HTERT RPE-1 (cell line): ENCODE data around the gene PARD3B.

Experiments used
- in situ Hi-C: fragments of 300-500 bp; cut with MboI; formaldehyde crosslinking; loops from 4 replicates; pipeline ENCODE4 v1.14.3; 2020; ENCODE audit warnings: low sequenced_read_pairs

Gene PARD3B

GRCh38 chr2:205568620-205569019, 1023.3 kb downstream of the PARD3B start:
- in situ Hi-C loops = no loop called here

DNA sequence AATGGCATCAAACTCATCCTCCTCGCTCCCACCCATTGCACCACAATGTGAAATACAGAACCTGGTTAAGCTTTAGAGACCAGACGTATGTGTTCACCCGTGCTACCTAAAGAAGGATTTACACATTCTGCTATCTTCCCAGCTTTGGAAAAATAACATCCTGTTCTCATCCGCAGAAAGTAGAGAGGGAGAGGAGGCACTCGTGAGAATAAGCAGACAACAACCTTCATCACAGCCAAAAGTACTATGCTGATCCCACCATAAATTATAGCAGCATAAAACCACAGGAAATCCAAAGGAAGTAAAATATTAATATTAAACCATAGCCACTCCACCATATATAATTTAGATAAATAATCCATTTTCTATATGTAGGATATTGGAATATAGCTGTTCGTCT, 1025.4 kb downstream of the PARD3B start:
- in situ Hi-C loops = no loop called here

GRCh38 chr2:205571360-205571959, 1026.2 kb downstream of the PARD3B start:
- in situ Hi-C loops = no loop called here

- in situ Hi-C loops = no loop called here
These were observed 1028.7 kb downstream of the PARD3B start for GRCh38 chr2:205574001-205574400.

- in situ Hi-C loops = no loop called here
These were observed 1034.1 kb downstream of the PARD3B start for GRCh38 chr2:205579335-205579734.

DNA sequence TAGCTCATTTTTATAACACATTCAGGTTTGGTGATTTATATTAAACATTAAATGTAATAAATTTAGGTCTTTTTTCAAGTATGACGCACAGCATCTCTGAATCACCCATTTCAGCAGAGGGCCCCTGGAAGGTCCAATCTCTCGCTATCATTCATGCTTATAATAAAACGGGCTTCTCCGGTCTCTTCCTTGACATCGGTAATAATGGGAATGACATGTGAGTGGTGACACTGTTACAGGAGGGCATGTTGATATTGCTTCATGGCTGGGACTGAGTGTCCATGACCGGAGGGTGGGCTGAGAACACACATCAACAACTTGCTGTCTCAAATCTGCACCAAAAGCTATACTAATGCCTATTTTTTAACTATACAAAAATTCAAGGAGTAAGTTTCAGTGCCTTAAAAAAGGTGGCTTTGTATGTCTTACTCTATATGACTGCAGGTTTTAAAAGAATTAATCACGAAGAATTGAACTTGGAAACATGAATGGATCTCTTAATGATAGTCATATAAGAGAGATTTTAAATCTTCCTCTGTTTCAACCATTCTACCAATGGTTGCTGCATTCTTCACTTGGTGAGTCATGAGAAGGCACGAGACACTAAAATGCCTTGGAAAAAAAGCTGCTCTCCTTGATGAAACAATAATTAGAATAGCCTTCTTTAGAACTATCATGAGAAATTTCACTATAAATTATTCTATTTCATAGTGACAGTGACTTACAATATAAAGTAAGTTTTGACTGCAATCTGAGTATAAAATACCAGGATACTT, 1035.1 kb downstream of the PARD3B start:
- in situ Hi-C loops = no loop called here

GRCh38 chr2:205582366-205582765, 1037.1 kb downstream of the PARD3B start:
- in situ Hi-C loops = no loop called here

- in situ Hi-C loops = no loop called here
These were observed 1040.4 kb downstream of the PARD3B start for GRCh38 chr2:205585449-205586383.

DNA sequence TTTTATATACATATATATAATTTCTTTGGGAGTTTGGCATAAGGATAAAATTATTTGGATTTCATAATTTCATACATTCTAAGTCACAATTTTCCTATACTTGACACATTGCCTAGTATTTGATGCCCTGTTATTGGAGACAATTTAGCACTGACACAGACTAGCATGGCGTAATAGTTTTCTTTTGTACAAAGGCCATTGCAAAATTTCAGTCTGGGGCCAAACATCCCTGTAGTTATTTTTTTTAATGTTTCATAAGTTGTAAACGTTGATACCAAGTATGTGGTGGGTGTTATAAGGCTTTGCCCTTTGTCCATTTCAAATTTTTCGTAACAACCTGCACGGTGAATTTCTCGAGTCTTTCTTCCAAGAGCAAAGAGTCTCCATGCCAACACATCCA, 1041.4 kb downstream of the PARD3B start:
- in situ Hi-C loops = no loop called here

DNA sequence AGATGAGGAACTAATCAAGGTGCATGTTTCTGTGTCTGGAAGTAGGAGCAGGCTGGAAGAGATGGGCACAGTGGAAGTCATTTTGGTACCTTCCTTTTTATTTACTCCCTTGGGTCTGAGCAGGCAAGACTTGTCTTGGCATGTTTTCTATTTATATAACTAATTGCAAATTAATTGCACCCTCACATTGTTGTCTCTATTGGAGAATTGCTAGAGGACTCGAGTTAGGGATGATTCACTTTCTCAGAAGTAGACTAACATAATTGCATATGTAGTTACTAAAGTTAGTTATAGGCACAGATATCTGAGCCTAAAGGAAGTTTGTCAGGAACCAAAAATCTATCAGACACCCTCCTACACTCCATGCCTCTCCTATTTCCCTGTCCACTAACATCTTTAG, 1044.2 kb downstream of the PARD3B start:
- in situ Hi-C loops = no loop called here

DNA sequence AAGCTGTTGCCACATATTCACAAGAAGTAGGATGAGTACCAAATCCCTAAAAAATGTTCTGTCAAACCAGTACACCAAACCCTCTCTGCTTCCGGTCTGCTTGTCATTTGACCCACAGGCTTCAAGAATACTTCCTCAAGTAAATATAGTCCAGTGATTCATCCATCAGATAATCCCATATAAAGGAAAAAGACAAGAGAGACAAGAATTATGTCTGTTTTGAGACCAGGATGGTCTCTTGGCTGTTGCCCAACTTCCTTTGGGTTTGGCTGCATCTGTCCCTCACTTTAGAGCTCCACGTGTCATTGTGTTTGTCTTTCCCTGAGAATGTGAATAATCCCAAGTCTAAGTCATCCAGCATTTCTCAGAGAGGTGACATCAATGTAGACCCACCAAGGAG, 1045.5 kb downstream of the PARD3B start:
- in situ Hi-C loops = no loop called here

GRCh38 chr2:205593891-205594290, 1048.6 kb downstream of the PARD3B start:
- in situ Hi-C loops = no loop called here

- in situ Hi-C loops = no loop called here
These were observed 1051.3 kb downstream of the PARD3B start for GRCh38 chr2:205596581-205596980.

GRCh38 chr2:205605638-205606304, 1060.5 kb downstream of the PARD3B start:
- in situ Hi-C loops = no loop called here

GRCh38 chr2:205607146-205607545, 1061.9 kb downstream of the PARD3B start:
- in situ Hi-C loops = no loop called here

GRCh38 chr2:205609113-205609512, 1063.8 kb downstream of the PARD3B start:
- in situ Hi-C loops = no loop called here

DNA sequence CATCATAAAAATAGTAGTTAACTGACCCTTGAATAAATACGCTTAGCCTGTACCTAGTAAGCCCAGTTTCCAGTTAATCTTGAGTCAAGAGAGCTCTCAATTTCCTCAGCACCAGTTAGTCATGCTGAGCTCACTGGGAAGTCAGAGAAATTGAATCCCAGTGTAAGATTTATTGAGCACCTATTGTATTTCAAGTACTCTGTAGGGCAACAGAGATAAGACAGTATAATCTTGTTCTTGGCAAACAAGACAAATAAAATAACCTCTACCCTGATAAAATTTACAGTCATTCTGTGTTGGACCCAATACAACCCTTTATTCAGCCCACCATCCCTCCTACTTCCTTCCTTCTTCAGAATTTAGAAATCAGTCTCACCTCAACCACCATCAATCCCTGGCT, 1065.2 kb downstream of the PARD3B start:
- in situ Hi-C loops = no loop called here

- in situ Hi-C loops = no loop called here
These were observed 1067.4 kb downstream of the PARD3B start for GRCh38 chr2:205612636-205613035.

DNA sequence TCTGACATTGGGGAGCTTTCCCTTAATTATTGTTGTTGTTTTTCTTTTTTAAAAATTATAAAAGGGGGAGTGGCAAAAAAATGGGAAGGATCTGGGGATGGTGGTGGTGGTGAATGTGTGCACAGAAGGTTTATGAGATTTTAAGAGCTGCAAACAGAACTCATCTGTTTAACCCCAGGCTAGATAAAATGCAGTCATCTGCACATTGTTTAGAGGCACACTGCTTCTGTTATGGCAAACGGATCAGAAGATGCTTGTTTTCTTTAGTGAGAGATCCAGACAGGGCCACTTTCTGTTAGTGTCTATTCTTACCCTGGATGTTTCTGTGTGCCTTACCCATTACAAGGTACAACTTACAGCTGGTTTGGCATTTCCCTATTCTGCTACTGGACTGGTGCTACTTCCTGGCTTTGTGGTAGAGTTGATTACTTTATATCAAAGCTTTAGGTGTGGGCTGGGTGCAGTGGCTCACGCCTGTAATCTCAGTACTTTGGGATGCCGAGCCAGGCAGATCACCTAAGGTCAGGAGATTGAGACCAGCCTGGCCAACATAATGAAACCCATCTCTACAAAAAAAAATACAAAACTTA, 1068.8 kb downstream of the PARD3B start:
- in situ Hi-C loops = no loop called here

DNA sequence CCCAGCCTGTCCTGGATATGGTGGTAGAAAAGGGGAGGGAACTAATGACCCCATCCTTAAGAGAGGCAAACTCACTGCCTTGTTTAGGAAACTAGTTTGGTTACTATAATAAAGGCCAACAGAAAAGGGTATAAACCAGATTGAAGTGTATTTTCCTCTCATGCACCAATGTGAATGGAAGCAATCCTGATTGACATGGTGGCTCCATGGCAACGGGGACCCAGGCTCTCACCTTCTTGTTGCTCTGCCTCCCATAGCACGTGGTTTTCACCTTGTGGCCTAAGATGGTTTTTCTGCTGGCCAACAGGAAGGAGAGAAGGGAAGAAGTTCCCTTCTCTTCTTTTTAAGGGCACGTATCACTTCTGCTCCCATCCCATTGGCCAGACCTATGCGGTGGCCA, 1069.7 kb downstream of the PARD3B start:
- in situ Hi-C loops = no loop called here

DNA sequence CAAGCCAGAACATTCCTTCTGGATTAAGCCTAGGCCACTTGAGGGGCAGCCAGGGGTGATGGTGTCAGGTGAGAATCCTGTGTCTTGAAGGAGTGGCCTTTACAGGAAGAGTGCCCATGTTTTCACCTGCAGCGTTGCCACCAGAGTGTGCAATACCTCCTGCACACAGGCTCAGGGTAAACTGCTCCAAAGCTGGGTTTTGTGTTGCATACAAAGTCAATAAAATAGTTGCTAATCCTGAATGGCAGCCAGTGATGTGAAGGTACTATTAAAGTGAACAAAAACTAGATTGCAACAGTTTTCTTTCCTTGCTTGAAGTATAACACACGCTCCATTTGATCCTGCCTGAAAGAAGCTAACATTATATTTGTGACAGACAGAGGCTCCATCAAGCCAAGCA, 1072.6 kb downstream of the PARD3B start:
- in situ Hi-C loops = no loop called here
